SK-N-SH (cell line): Measurements from ENCODE around the gene IRF2BPL. TPM values are rescaled to one million over a fixed set of nuclear protein-coding genes. Genes with fewer than 3 reads are reported as not detected.

ENCODE experiments used
- CTCF ChIA-PET: fragments of 300-600, 350-600 bp; formaldehyde crosslinking; extraction: SDS; loops from one replicate; lab custom pipeline; 2021; lab: Yijun Ruan, JAX
- POLR2A ChIA-PET: fragments of 350-600 bp; sonication (Branson Sonifier 250); formaldehyde crosslinking; extraction: SDS; loops from one replicate; lab custom pipeline; 2020; ENCODE audit warnings: antibody characterized with exemption, inconsistent platforms; lab: Yijun Ruan, JAX
- DNase-seq: peaks from one replicate; pipeline ENCODE4 v3.0.0; 2012
- H2AFZ ChIP-seq: fragments of 200-600 bp; sonication (generic); 2 replicates; pipeline ENCODE4 v1.8.1; 2016; ENCODE audit warnings: antibody characterized with exemption, mild to moderate bottlenecking, low read depth
- H3F3A ChIP-seq: fragments of 200-600 bp; sonication (generic); replicated peaks from 2 replicates; pipeline ENCODE3; 2016; ENCODE audit warnings: antibody characterized with exemption, mild to moderate bottlenecking; ENCODE audit not compliant: insufficient read depth
- H3K27ac ChIP-seq, 2 experiments: fragments of 200-500 bp in 1 of 2; fragments of 200-600 bp in 1 of 2; sonication (Bioruptor generic) in 1 of 2; sonication (generic), shearing (Covaris generic) in 1 of 2; 2 replicates each; pipeline versions ENCODE4 v1.5.1 to v1.6.1; 2014 to 2016; ENCODE audit warnings: low read depth in 2 of 2, inconsistent platforms in 1 of 2, low read length in 1 of 2, mild to moderate bottlenecking in 1 of 2, mixed read lengths in 1 of 2
- H3K27me3 ChIP-seq: fragments of 200-600 bp; sonication (generic), shearing (Covaris generic); 2 replicates; pipeline ENCODE4 v1.6.1; 2016; ENCODE audit warnings: mixed run types; ENCODE audit not compliant: insufficient read depth
- H3K36me3 ChIP-seq, 2 experiments: fragments of 200-500 bp in 1 of 2; fragments of 200-600 bp in 1 of 2; sonication (Bioruptor generic) in 1 of 2; sonication (generic) in 1 of 2; replicated peaks in 1 of 2; 2 replicates each; pipeline versions ENCODE3 to v1.5.1; 2014 to 2016; ENCODE audit warnings: low read length in 1 of 2, mild to moderate bottlenecking in 1 of 2; ENCODE audit not compliant: insufficient read depth in 2 of 2, control insufficient read depth in 1 of 2
- H3K4me1 ChIP-seq, 2 experiments: fragments of 200-500 bp in 1 of 2; fragments of 200-600 bp in 1 of 2; sonication (Bioruptor generic) in 1 of 2; sonication (generic), shearing (Covaris generic) in 1 of 2; 2 replicates each; pipeline versions ENCODE4 v1.5.1 to v1.6.1; 2014 to 2016; ENCODE audit warnings: low read depth in 1 of 2, low read length in 1 of 2, mixed run types in 1 of 2; ENCODE audit not compliant: insufficient read depth in 2 of 2, control insufficient read depth in 1 of 2
- H3K4me2 ChIP-seq: fragments of 200-600 bp; sonication (generic), shearing (Covaris generic); 2 replicates; pipeline ENCODE4 v1.6.1; 2017; ENCODE audit warnings: mixed run types
- H3K4me3 ChIP-seq, 2 experiments: fragments of 200-500 bp in 1 of 2; fragments of 200-600 bp in 1 of 2; sonication (Bioruptor generic) in 1 of 2; sonication (generic), shearing (Covaris generic) in 1 of 2; 2 replicates each; pipeline versions ENCODE4 v1.5.1 to v1.8.1; 2014 to 2016; ENCODE audit warnings: low read depth in 2 of 2, inconsistent platforms in 1 of 2, low read length in 1 of 2, mild to moderate bottlenecking in 1 of 2, mixed read lengths in 1 of 2, moderate library complexity in 1 of 2
- H3K79me2 ChIP-seq: fragments of 200-600 bp; sonication (generic); 2 replicates; pipeline ENCODE4 v1.8.1; 2017; ENCODE audit warnings: mild to moderate bottlenecking; ENCODE audit not compliant: insufficient read depth
- H3K9ac ChIP-seq: fragments of 200-600 bp; sonication (generic); 2 replicates; pipeline ENCODE4 v1.6.1; 2017; ENCODE audit warnings: mixed run types
- H3K9me2 ChIP-seq: fragments of 200-600 bp; sonication (generic); 2 replicates; pipeline ENCODE4 v1.6.1; 2017; ENCODE audit warnings: mixed run types
- H3K9me3 ChIP-seq: fragments of 200-600 bp; sonication (generic); 2 replicates; pipeline ENCODE4 v1.6.1; 2017; ENCODE audit warnings: mixed run types, mild to moderate bottlenecking, moderate library complexity
- H4K20me1 ChIP-seq: fragments of 200-600 bp; sonication (generic); 2 replicates; pipeline ENCODE4 v1.6.1; 2017; ENCODE audit warnings: mild to moderate bottlenecking, mixed run types; ENCODE audit not compliant: insufficient read depth
- CHD2 ChIP-seq: fragments of 150-350 bp; IDR thresholded peaks from 2 replicates; pipeline ENCODE4 v1.6.1; 2018; ENCODE audit warnings: low read length; ENCODE audit not compliant: partially characterized antibody
- ELF1 ChIP-seq: IDR thresholded peaks from 2 replicates; pipeline ENCODE4 v1.4.0; 2012
- EZH2phosphoT487 ChIP-seq: fragments of 200-600 bp; sonication (generic); IDR thresholded peaks from 2 replicates; pipeline ENCODE4 v1.6.1; 2017; ENCODE audit warnings: low read depth, mixed run types, mild to moderate bottlenecking, antibody characterized with exemption, moderate library complexity, borderline replicate concordance
- FOSL2 ChIP-seq: IDR thresholded peaks from 2 replicates; pipeline ENCODE4 v1.4.0; 2012; ENCODE audit warnings: low read depth, mild to moderate bottlenecking, moderate library complexity, borderline replicate concordance
- NRF1 ChIP-seq: IDR thresholded peaks from 2 replicates; pipeline ENCODE4 v1.6.1; 2012; ENCODE audit warnings: low read depth, mild to moderate bottlenecking, low read length
- RAD21 ChIP-seq: IDR thresholded peaks from 2 replicates; pipeline ENCODE4 v1.6.1; 2012; ENCODE audit warnings: mild to moderate bottlenecking, low read length
- RFX5 ChIP-seq: IDR thresholded peaks from 2 replicates; pipeline ENCODE4 v1.6.1; 2012; ENCODE audit warnings: mild to moderate bottlenecking, improper control_type of control experiment, low read length
- RXRA ChIP-seq: IDR thresholded peaks from 2 replicates; pipeline ENCODE4 v1.4.0; 2012; ENCODE audit warnings: low read depth, mild to moderate bottlenecking, borderline replicate concordance
- SIN3A ChIP-seq: IDR thresholded peaks from 2 replicates; pipeline ENCODE4 v1.6.1; 2012; ENCODE audit warnings: low read depth, mild to moderate bottlenecking, low read length, moderate library complexity, borderline replicate concordance
- SMC3 ChIP-seq: IDR thresholded peaks from 2 replicates; pipeline ENCODE4 v1.6.1; 2012; ENCODE audit warnings: low read depth, low read length, improper control_type of control experiment
- TAF1 ChIP-seq: IDR thresholded peaks from 2 replicates; pipeline ENCODE4 v1.6.1; 2012; ENCODE audit warnings: low read depth, mild to moderate bottlenecking, low read length, moderate library complexity, borderline replicate concordance
- YY1 ChIP-seq: IDR thresholded peaks from 2 replicates; pipeline ENCODE4 v1.4.0; 2012; ENCODE audit warnings: low read depth, mild to moderate bottlenecking
- WGBS: methylation state at CpG from one replicate; pipeline ENCODE4 v1.1.6; 2017; ENCODE audit warnings: low lambda C conversion rate; 5-methylcytosine and 5-hydroxymethylcytosine counted together
- polyA plus RNA-seq, 3 experiments: library from polyadenylated mRNA; depleted of rRNA; stranded (reverse); fragments of >200 nt; gene quantifications; 2 replicates each; pipeline ENCODE4 v1.2.3, GENCODE V29; 2012
- TF ChIP-seq, protein P1 (sequence below): IDR thresholded peaks from 2 replicates; pipeline ENCODE4 v1.6.1; 2012; ENCODE audit warnings: mild to moderate bottlenecking, low read depth, low read length, moderate library complexity
- TF ChIP-seq, protein P2 (sequence below): fragments of 150-350 bp; IDR thresholded peaks from 2 replicates; pipeline ENCODE4 v1.6.1; 2016; ENCODE audit warnings: mild to moderate bottlenecking, low read depth, low read length
- TF ChIP-seq, protein P3 (sequence below): fragments of 150-350 bp; IDR thresholded peaks from 2 replicates; pipeline ENCODE4 v1.6.1; 2017; ENCODE audit warnings: antibody characterized with exemption, low read length, low read depth, borderline replicate concordance
- TF ChIP-seq, protein P4 (sequence below): IDR thresholded peaks from 2 replicates; pipeline ENCODE4; 2012
- TF ChIP-seq, protein P5 (sequence below): fragments of 200-600 bp; sonication (generic); IDR thresholded peaks from 2 replicates; pipeline ENCODE4 v1.6.1; 2017; ENCODE audit warnings: antibody characterized with exemption, mild to moderate bottlenecking, moderate library complexity

Gene IRF2BPL
- polyA plus RNA-seq, 1 of the 3 experiments (the other 2 are of a cell fraction): 17.1 TPM

DNA sequence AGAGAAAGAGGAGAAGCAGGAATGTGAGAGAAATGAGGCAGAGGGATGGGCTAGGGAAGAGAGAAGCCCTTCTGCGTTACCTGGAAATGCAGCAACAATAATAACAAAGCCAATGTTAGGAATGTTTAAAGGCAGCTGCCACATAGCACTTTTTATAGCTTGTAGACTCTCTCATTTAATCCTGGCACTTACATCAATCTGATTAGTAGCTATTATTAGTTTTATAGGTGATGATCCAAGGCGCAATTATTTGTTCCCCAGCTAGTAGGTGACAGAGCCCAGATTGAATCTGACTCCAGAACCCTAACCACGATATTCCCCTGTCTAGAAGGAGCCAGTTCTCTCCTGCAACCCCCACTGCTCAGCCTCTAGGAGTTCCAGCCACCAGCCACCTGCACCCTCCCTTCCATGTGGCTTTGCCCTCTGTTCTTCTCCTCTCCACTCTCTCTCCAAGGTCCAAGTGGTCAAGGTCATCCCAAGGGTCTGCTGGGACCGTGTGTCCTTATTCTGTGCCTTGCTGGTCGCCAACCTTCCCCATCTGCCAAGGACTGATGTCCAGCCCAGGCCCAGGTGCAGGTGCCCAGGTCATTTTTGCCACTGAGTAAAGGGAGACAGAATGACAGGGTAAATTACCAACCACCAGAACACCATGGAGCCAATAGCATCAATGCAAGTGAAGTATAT lies 40.2 kb upstream of the IRF2BPL start:
- 53% methylated on average over 4 of the region's 5 CpGs for WGBS
- Histone ChIP-seq H3K27me3 (no peaks in the 10 kb centered on the region), H3K27ac (no peak overlapping the region), H3F3A (no peaks in the 10 kb centered on the region)
- no peak for DNase-seq
- TF ChIP-seq RFX5 (no peak), SIN3A (no peak), CHD2 (no peak), NRF1 (no peak), YY1 (no peak), SMC3 (no peak), TAF1 (no peak), ELF1 (no peak), RAD21 (no peak), FOSL2 (no peak), EZH2phosphoT487 (no peak), RXRA (no peak)
- TF ChIP-seq, protein P1, sequence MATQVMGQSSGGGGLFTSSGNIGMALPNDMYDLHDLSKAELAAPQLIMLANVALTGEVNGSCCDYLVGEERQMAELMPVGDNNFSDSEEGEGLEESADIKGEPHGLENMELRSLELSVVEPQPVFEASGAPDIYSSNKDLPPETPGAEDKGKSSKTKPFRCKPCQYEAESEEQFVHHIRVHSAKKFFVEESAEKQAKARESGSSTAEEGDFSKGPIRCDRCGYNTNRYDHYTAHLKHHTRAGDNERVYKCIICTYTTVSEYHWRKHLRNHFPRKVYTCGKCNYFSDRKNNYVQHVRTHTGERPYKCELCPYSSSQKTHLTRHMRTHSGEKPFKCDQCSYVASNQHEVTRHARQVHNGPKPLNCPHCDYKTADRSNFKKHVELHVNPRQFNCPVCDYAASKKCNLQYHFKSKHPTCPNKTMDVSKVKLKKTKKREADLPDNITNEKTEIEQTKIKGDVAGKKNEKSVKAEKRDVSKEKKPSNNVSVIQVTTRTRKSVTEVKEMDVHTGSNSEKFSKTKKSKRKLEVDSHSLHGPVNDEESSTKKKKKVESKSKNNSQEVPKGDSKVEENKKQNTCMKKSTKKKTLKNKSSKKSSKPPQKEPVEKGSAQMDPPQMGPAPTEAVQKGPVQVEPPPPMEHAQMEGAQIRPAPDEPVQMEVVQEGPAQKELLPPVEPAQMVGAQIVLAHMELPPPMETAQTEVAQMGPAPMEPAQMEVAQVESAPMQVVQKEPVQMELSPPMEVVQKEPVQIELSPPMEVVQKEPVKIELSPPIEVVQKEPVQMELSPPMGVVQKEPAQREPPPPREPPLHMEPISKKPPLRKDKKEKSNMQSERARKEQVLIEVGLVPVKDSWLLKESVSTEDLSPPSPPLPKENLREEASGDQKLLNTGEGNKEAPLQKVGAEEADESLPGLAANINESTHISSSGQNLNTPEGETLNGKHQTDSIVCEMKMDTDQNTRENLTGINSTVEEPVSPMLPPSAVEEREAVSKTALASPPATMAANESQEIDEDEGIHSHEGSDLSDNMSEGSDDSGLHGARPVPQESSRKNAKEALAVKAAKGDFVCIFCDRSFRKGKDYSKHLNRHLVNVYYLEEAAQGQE: no peak
- TF ChIP-seq, protein P2, sequence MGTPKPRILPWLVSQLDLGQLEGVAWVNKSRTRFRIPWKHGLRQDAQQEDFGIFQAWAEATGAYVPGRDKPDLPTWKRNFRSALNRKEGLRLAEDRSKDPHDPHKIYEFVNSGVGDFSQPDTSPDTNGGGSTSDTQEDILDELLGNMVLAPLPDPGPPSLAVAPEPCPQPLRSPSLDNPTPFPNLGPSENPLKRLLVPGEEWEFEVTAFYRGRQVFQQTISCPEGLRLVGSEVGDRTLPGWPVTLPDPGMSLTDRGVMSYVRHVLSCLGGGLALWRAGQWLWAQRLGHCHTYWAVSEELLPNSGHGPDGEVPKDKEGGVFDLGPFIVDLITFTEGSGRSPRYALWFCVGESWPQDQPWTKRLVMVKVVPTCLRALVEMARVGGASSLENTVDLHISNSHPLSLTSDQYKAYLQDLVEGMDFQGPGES: no peak
- TF ChIP-seq, protein P3, sequence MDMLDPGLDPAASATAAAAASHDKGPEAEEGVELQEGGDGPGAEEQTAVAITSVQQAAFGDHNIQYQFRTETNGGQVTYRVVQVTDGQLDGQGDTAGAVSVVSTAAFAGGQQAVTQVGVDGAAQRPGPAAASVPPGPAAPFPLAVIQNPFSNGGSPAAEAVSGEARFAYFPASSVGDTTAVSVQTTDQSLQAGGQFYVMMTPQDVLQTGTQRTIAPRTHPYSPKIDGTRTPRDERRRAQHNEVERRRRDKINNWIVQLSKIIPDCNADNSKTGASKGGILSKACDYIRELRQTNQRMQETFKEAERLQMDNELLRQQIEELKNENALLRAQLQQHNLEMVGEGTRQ: no peak
- TF ChIP-seq, protein P4, sequence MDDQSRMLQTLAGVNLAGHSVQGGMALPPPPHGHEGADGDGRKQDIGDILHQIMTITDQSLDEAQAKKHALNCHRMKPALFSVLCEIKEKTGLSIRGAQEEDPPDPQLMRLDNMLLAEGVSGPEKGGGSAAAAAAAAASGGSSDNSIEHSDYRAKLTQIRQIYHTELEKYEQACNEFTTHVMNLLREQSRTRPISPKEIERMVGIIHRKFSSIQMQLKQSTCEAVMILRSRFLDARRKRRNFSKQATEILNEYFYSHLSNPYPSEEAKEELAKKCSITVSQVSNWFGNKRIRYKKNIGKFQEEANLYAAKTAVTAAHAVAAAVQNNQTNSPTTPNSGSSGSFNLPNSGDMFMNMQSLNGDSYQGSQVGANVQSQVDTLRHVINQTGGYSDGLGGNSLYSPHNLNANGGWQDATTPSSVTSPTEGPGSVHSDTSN: no peak
- TF ChIP-seq, protein P5, sequence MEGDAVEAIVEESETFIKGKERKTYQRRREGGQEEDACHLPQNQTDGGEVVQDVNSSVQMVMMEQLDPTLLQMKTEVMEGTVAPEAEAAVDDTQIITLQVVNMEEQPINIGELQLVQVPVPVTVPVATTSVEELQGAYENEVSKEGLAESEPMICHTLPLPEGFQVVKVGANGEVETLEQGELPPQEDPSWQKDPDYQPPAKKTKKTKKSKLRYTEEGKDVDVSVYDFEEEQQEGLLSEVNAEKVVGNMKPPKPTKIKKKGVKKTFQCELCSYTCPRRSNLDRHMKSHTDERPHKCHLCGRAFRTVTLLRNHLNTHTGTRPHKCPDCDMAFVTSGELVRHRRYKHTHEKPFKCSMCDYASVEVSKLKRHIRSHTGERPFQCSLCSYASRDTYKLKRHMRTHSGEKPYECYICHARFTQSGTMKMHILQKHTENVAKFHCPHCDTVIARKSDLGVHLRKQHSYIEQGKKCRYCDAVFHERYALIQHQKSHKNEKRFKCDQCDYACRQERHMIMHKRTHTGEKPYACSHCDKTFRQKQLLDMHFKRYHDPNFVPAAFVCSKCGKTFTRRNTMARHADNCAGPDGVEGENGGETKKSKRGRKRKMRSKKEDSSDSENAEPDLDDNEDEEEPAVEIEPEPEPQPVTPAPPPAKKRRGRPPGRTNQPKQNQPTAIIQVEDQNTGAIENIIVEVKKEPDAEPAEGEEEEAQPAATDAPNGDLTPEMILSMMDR: no peak
- TF ChIP-seq, all 33 proteins: peak for 0
- H3K4me2 ChIP-seq: no peak overlapping the region
- H3K36me3 ChIP-seq: no peaks in the 10 kb centered on the region
- peaks cover 0 to 14% of the 10 kb centered on the region in 2 experiments; a peak in 2 of 4 replicates for H3K4me1 ChIP-seq
- no peaks in the 10 kb centered on the region for H3K79me2 ChIP-seq
- no peaks in the 10 kb centered on the region for H4K20me1 ChIP-seq
- no peak overlapping the region for H3K9ac ChIP-seq
- H3K9me3 ChIP-seq: no peaks in the 10 kb centered on the region
- no peak overlapping the region for H2AFZ ChIP-seq
- CTCF ChIA-PET: interaction anchor here (0.6 to 18.3 kb wide), 35 partner anchors 8 to 359 kb away, joined by 3 to 764 read pairs (median 3); partner anchors contain the start of gene ZDHHC22
- no peaks in the 10 kb centered on the region for H3K9me2 ChIP-seq
- H3K4me3 ChIP-seq: no peak overlapping the region; a peak in 1 of 4 replicates
- POLR2A ChIA-PET: no interaction called here
